Ovary (tissue), 3 donors: ENCODE data around the gene SLC7A1.

Experiments used
- EP300 ChIP-seq: sonication (generic); formaldehyde crosslinking; IDR thresholded peaks from one replicate; pipeline ENCODE4 v1.6.1; 2017; ENCODE audit warnings: antibody characterized with exemption
- TF ChIP-seq, protein P1 (sequence below), 3 donors: fragments of 450-650 bp in 2 of 3; fragments of 200-600 bp in 1 of 3; IDR thresholded peaks; one replicate each; pipeline versions ENCODE4 v1.5.1 to v1.8.0; 2016 to 2022; ENCODE audit warnings: antibody characterized with exemption in 3 of 3, mild to moderate bottlenecking in 1 of 3
- donor health status: DM: no; HTN: no; CAD: no.

DNA sequence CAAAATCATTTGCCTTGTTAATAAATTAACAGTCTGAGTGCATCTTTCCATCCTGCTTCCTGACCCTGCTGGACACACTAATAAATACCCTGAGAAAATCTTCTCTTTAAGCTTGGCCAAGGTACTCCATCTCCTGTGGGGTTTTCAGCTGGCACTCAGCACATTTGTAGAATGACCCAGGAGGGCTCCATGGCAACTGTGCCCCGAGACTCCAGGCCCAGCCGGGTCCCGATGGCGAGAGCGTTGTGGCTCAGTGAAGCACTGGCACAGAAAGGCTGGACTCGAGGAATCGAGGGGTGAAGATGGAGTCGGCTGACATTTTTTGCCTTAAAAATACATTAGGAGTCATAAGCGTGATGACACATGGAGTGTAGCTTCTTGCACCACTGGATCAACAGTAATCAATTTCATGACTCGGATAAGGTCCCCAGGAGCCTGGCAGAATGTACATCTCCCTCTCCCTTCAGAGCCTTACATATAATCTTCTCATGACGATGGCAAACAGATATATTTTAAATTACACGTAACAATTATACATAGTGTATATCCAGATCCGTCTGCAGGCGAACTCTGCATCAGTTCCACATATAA lies 85.4 kb downstream of the SLC7A1 start:
- TF ChIP-seq, protein P1, sequence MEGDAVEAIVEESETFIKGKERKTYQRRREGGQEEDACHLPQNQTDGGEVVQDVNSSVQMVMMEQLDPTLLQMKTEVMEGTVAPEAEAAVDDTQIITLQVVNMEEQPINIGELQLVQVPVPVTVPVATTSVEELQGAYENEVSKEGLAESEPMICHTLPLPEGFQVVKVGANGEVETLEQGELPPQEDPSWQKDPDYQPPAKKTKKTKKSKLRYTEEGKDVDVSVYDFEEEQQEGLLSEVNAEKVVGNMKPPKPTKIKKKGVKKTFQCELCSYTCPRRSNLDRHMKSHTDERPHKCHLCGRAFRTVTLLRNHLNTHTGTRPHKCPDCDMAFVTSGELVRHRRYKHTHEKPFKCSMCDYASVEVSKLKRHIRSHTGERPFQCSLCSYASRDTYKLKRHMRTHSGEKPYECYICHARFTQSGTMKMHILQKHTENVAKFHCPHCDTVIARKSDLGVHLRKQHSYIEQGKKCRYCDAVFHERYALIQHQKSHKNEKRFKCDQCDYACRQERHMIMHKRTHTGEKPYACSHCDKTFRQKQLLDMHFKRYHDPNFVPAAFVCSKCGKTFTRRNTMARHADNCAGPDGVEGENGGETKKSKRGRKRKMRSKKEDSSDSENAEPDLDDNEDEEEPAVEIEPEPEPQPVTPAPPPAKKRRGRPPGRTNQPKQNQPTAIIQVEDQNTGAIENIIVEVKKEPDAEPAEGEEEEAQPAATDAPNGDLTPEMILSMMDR (IDR thresholded peaks at IDR 0.05) = no peak
- no peak for TF ChIP-seq EP300
